Suppressor macrophage treated with lipopolysaccharide for 4 hours (primary cell): ENCODE results near the gene PODNL1.

Experiments
- DNase-seq: peaks from one replicate; pipeline ENCODE4 v3.0.0-alpha.2; 2020

Gene PODNL1

GRCh38 chr19:13887517-13887916 is 50.7 kb downstream of the PODNL1 start:
- no peak for DNase-seq

DNA sequence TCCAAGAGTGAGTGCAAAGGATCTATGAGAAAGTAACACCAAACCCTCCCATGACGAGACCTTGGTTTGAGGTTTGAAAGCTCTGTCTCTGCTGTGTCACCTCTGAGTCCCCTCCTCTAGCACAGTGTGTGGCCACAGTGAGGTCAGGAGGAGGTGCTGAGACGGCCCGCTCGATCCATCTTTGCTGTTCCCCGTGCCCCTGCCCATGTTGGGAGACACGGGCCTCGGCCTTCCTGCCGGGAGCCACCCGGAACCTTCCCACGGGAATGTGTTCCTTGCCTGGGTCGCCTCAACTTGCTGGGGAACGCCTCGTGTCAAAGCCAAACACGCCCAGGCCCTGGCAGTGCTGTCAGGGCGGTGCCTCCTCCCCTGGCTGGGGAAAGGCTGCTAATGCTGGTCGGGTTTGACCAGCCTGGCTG is 51.2 kb downstream of the PODNL1 start:
- no peak for DNase-seq

GRCh38 chr19:13885826-13886365 is 52.3 kb downstream of the PODNL1 start:
- no peak for DNase-seq

DNA sequence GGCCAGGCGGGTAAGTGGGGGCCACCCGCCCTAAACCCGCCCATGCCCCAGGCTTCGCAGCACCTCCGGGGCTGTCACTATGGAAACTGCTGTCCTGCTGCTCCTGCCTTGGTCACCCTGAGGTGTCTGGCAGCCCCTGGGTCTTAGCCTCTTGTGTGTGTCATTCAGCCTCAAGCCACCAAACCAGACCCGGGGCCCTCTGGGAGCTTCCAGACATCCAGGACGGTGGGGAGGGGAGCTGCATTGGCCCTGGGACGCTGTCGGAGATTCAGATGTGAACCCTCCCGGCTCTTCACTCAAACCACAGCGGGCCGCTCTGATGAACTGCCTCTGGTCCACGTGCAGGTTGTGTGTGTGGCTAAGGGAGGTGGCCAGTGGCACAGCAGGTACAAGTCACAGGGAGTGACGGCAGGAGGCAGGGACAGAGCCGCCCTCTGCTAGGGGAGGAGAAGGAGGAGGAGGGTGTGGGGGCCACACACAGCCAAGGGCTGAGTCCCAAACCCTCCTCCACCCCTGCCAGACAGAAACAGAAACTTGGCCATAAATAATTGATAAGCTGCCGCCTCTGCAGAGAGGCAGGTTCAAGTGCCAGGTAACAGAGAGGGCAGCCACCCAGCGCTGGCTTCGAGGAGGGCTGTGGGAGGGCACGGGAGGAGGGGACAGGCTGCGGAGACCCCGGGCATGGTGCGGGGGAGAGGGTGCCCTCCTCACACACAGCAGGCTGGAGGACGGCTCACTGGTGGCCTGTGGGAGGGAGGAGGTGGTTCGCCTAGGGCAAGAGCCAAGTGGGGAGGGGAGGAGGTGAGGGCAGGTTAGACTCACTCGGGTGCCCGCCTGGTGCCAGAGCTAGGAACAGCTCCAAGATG is 53.3 kb downstream of the PODNL1 start:
- DNase-seq: no peak

DNA sequence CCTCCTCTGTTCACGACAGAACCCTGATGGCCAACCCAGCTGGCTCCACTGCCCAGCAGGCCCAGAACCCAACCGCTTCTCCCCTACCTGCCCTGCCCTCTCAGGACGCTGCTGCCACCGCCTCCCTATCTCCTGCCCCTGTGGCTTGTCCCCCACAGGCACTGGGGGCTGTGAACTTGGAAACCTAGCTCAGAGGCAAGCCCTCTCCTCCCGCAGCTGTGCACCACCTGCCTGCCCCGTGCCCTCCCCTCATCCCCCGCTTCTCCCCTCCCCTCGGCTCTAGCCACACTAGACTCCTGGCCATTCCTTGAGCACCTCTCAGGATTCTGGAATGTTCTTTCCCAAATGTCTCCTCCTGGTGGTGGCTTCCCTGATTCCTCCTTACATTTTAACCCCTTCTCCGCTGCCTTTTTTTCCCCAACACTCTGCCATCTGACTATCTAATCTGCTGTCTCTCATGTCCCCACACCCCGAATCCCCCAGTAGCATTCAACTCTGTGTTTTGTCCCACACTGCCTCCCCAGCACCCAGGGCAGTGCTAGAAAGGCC is 54.6 kb downstream of the PODNL1 start:
- DNase-seq: no peak

- no peak for DNase-seq
Measured at GRCh38 chr19:13882836-13883235, 55.4 kb downstream of the PODNL1 start.

DNA sequence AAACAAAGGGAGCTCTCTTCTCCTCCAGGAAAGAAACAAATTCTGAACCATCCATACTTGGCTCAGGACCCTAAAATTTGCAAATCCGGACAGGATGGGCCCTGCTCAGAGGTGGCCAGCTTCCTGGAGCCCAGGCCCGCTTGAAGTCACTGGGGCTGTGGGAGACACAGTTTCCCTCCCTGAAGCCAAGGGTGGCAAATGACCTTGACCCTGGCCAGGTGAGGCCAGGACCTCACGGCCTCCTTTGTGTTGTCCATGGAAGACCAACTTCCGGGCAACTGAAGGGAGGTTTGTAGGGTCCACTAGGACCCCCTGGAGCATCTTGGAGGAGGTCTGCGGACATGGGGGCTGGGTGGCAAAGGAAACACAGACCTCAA is 55.8 kb downstream of the PODNL1 start:
- no peak for DNase-seq

GRCh38 chr19:13881692-13882418 is 56.4 kb downstream of the PODNL1 start:
- DNase-seq: peak; percentile 75

DNA sequence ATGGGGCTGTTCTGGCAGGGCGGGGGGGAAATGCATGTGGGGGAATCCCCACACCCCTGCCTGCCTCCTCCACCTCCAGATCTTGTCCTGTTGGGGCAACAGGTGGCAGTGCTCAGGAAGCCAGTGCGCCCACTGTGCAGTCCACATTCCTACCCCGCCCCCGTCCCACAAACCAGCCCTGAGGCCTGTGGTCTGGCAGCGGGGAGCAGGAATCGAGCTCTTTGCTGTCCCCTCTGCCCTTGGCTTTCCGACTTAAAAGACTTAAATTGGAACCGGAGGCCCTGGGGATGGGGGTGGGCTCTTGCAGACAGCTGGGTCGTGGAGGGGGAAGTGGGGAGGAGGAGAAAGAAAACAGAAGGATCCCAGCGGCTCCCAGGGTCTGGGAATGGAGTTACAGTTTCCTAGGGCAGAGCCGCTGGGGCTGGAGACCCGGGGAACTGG is 56.9 kb downstream of the PODNL1 start:
- DNase-seq: no peak
